ENCODE results near the gene EML5. TPM values are rescaled to one million over a fixed set of nuclear protein-coding genes. Genes with fewer than 3 reads are reported as not detected.

EML5 gene
- 0.09 TPM in 1 of 2 replicates, not detected in the other for total RNA-seq
- polyA plus RNA-seq, result 0.06 TPM in 1 of 2 replicates, not detected in the other
- 0.01 TPM in 2 replicates for polyA plus RNA-seq (2011; cell fraction: cytosol; rRNA removed)
- polyA plus RNA-seq (2011; cell fraction: nucleus; rRNA removed), result 0.06 TPM in 1 of 2 replicates, not detected in the other
- 0.04 and 0.05 TPM in 2 replicates for polyA plus RNA-seq (2012)
- polyA minus RNA-seq, result not detected in 2 replicates
- polyA minus RNA-seq (2011; cell fraction: cytosol; rRNA and poly(A)+ RNA removed), result 0.61 TPM
- 0.29 TPM in 1 of 2 replicates, not detected in the other for polyA minus RNA-seq (2011; cell fraction: nucleus; rRNA and poly(A)+ RNA removed)
- percentile 14 among the genes with signal in this experiment for Bru-seq, nascent RNA
- percentile 11 among the genes with signal in this experiment for BruChase-seq, experiment 1, labeled RNA remaining after a 6-hour chase
- BruChase-seq, experiment 2, labeled RNA remaining after a 2-hour chase, result percentile 11 among the genes with signal in this experiment
- long read RNA-seq, result 0 reads

GRCh38 chr14:88792473-88793258 lies at the start of gene EML5:
Gene EML5 (minus strand): TSS chr14:88792953. CDS start chr14:88792503, 450 bp downstream.
- peak; percentile 76 for DNase-seq (ENCODE audit: low read depth, low spot score)
- BruUV-seq (replicated peaks), result no TSS peak
- H3K4me2 ChIP-seq (ENCODE audit: insufficient read depth, low read length), result peak within 1 kb of the TSS; percentile 60
- no peak within 1 kb of the TSS for H3K27ac ChIP-seq (ENCODE audit: insufficient read depth, low read depth, low read length)
- no peaks in the 10 kb centered on the region for H4K20me1 ChIP-seq (replicated peaks; ENCODE audit: control insufficient read depth, extremely low read depth, insufficient read depth, low read length)
- TF ChIP-seq CTCF (IDR thresholded peaks at IDR 0.05; ENCODE audit: extremely low read depth in 1 of 2, insufficient read depth in 1 of 2, low read depth in 1 of 2, low read length in 2 of 2) (peak in 1 of 2 donors; percentile 26), MAX (IDR thresholded peaks at IDR 0.05; ENCODE audit: insufficient read depth, insufficient read length) (no peak)
- peaks cover 21 to 35% of the 10 kb centered on the region in 2 experiments for H3K27me3 ChIP-seq (ENCODE audit: control insufficient read depth in 2 of 2, insufficient read depth in 2 of 2, low read length in 2 of 2)
- ChIA-PET CTCF (interaction anchor here (1.0 to 2.0 kb wide), 3 partner anchors 66 to 603 kb away, joined by 3 to 4 read pairs (median 3); no protein-coding TSS in a partner anchor), POLR2A (no interaction called here)
- intact Hi-C loops (cut with micrococcal nuclease), result loop anchor here (1.0 to 10.0 kb wide), 3 partner anchors 32 to 238 kb away; partner anchors contain the start of genes PTPN21 and TTC8
- peaks cover 7% of the 10 kb centered on the region for H3K4me1 ChIP-seq (ENCODE audit: control insufficient read depth, extremely low read depth, insufficient read depth, low read length)
- peak within 1 kb of the TSS; percentile 32 for H3K9ac ChIP-seq (replicated peaks; ENCODE audit: extremely low read depth, insufficient read depth, low read length)
- dilution Hi-C loops (cut with MboI; ENCODE audit: extremely low pct_ligation_motif_present, low sequenced_read_pairs), result no loop called here
- H3K4me3 ChIP-seq (replicated peaks in 1 of 3; ENCODE audit: insufficient read depth in 1 of 3, low read depth in 1 of 3, low read length in 3 of 3), result peak within 1 kb of the TSS; percentile 7 to 38 (median 35)
- H3K79me2 ChIP-seq (ENCODE audit: control insufficient read depth, insufficient read depth, low read length), result no peaks in the 10 kb centered on the region
- peak within 1 kb of the TSS; percentile 90 for H2AFZ ChIP-seq (ENCODE audit: low read depth, low read length)
- no peaks in the 10 kb centered on the region for H3K36me3 ChIP-seq (ENCODE audit: control insufficient read depth in 2 of 2, extremely low read depth in 1 of 2, insufficient read depth in 2 of 2, low read length in 2 of 2)
- H3K9me1 ChIP-seq (replicated peaks; ENCODE audit: control insufficient read depth, extremely low read depth, insufficient read depth, low read length), result no peaks in the 10 kb centered on the region
- no peaks in the 10 kb centered on the region for H3K9me3 ChIP-seq (replicated peaks; ENCODE audit: control insufficient read depth, insufficient read depth, low read length)
- peak; percentile 18 for FAIRE-seq

Measured in endothelial cell of umbilical vein (primary cell).